Measurements from ENCODE around the gene STAT2. TPM values are rescaled to one million over a fixed set of nuclear protein-coding genes. Genes with fewer than 3 reads are reported as not detected.

Gene STAT2
- total and polyA plus RNA-seq, 9 of the 15 experiments (the other 6 are each of a cell fraction or from before 2014, with no cell fraction given) = 15.5 to 46.9 (median 40.1) TPM

DNA sequence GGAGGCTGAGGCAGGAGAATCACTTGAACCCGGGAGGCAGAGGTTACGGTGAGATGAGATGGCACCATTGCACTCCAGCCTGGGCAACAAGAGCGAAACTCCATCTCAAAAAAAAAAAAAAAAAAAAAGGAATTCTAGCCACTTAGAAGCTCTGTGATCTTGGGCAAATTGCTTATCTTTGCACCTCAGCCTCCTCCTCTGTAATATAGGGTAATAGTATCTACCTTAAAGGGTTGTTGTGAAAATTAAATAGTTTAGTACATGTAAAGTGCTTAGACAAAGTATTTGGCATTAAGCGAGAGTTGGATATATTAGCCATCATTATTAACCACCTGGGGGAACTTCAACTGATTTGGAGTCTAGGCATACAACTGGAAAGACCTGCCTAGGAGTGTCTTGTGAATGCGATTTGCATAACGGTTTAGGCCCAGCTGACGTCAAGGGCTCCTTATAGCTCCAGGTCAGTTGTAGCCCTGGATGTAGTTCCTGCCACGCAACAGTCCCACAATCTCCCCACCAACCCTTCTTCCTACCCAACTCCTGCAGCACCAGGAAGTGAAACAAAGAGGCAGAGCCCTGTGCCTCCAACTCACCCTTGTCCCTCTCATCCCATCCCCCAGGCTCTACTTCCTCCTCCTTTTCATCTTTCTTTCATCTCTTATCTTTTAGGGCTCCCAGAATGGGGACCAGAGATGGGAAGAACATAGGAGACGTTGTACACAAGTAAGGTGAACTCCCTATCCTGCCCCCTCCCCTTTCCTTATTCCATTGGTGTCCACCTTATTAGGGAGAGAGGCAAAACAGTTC, 23.3 kb downstream of the STAT2 start (continued):
- TF ChIP-seq, protein P1, sequence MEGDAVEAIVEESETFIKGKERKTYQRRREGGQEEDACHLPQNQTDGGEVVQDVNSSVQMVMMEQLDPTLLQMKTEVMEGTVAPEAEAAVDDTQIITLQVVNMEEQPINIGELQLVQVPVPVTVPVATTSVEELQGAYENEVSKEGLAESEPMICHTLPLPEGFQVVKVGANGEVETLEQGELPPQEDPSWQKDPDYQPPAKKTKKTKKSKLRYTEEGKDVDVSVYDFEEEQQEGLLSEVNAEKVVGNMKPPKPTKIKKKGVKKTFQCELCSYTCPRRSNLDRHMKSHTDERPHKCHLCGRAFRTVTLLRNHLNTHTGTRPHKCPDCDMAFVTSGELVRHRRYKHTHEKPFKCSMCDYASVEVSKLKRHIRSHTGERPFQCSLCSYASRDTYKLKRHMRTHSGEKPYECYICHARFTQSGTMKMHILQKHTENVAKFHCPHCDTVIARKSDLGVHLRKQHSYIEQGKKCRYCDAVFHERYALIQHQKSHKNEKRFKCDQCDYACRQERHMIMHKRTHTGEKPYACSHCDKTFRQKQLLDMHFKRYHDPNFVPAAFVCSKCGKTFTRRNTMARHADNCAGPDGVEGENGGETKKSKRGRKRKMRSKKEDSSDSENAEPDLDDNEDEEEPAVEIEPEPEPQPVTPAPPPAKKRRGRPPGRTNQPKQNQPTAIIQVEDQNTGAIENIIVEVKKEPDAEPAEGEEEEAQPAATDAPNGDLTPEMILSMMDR (IDR thresholded peaks at IDR 0.05 in 2 of 3, conservative IDR thresholded peaks at IDR 0.05 in 1 of 3; ENCODE audit: insufficient read depth in 2 of 3, low read depth in 1 of 3, low read length in 3 of 3) = no peak
- TF ChIP-seq ARID3A (IDR thresholded peaks at IDR 0.05; ENCODE audit: borderline replicate concordance, low read depth, low read length) (no peak), MXI1 (IDR thresholded peaks at IDR 0.05; ENCODE audit: low read depth, low read length) (no peak), E2F8 (IDR thresholded peaks at IDR 0.05; ENCODE audit: low read depth, partially characterized antibody) (peak; percentile 75), NEUROD1 (IDR thresholded peaks at IDR 0.05; ENCODE audit: borderline replicate concordance, low read depth, low read length, partially characterized antibody) (peak; percentile 48), DEAF1 (CRISPR knock-in tag; IDR thresholded peaks at IDR 0.05) (no peak), FOXM1 (IDR thresholded peaks at IDR 0.05; ENCODE audit: low read depth) (peak; percentile 65; the same call in 1 of the 2 replicates), FOXM1 (CRISPR knock-in tag; IDR thresholded peaks at IDR 0.05; ENCODE audit: low read depth) (no peak), TBP (optimal IDR thresholded peaks at IDR 0.05; ENCODE audit: low read depth, low read length) (peak; percentile 74), HNRNPH1 (optimal IDR thresholded peaks at IDR 0.05; ENCODE audit: low read depth, low read length) (no peak), KHSRP (IDR thresholded peaks at IDR 0.05) (no peak), ZNF146 (CRISPR knock-in tag; IDR thresholded peaks at IDR 0.05; ENCODE audit: unreplicated experiment) (no peak), RCOR1 (IDR thresholded peaks at IDR 0.05; ENCODE audit: borderline replicate concordance in 1 of 2, low read depth in 2 of 2, low read length in 2 of 2) (peak in 1 of 2 experiments; percentile 68; a peak in 2 of 4 replicates), PRPF4 (IDR thresholded peaks at IDR 0.05; ENCODE audit: insufficient read depth, low read depth, low read length, poor library complexity, severe bottlenecking) (no peak)
- TF ChIP-seq, protein P2, sequence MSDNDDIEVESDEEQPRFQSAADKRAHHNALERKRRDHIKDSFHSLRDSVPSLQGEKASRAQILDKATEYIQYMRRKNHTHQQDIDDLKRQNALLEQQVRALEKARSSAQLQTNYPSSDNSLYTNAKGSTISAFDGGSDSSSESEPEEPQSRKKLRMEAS (CRISPR knock-in tag; IDR thresholded peaks at IDR 0.05) = no peak
- TF ChIP-seq, protein P3, sequence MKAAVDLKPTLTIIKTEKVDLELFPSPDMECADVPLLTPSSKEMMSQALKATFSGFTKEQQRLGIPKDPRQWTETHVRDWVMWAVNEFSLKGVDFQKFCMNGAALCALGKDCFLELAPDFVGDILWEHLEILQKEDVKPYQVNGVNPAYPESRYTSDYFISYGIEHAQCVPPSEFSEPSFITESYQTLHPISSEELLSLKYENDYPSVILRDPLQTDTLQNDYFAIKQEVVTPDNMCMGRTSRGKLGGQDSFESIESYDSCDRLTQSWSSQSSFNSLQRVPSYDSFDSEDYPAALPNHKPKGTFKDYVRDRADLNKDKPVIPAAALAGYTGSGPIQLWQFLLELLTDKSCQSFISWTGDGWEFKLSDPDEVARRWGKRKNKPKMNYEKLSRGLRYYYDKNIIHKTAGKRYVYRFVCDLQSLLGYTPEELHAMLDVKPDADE (conservative IDR thresholded peaks at IDR 0.05; ENCODE audit: control insufficient read depth, low read depth, low read length) = no peak

Measured in K562 (cell line).